Superior temporal gyrus (tissue), 1 donor: ENCODE results near the gene TTLL11.

Experiments
- DNase-seq: peaks from one replicate; pipeline ENCODE4 v3.0.0-alpha.2; 2016; ENCODE audit errors: extremely low spot score

Gene TTLL11

GRCh38 chr9:122050167-122050566 is 42.9 kb downstream of the TTLL11 start:
- DNase-seq, result no peak

- DNase-seq, result no peak
Observed at GRCh38 chr9:122042056-122042455, 51.1 kb downstream of the TTLL11 start.

GRCh38 chr9:122040561-122041242 is 52.4 kb downstream of the TTLL11 start:
- DNase-seq, result no peak

GRCh38 chr9:122039234-122039633 is 53.9 kb downstream of the TTLL11 start:
- DNase-seq, result peak; percentile 69

- DNase-seq, result no peak
Observed at GRCh38 chr9:122036988-122037387, 56.1 kb downstream of the TTLL11 start.

GRCh38 chr9:122036408-122036807 is 56.7 kb downstream of the TTLL11 start:
- no peak for DNase-seq

- no peak for DNase-seq
Observed at GRCh38 chr9:122033775-122034373, 59.2 kb downstream of the TTLL11 start.

- no peak for DNase-seq
Observed at GRCh38 chr9:122032346-122032745, 60.8 kb downstream of the TTLL11 start.

GRCh38 chr9:122031776-122032175 is 61.3 kb downstream of the TTLL11 start:
- DNase-seq, result no peak

GRCh38 chr9:122031157-122031556 is 62.0 kb downstream of the TTLL11 start:
- DNase-seq, result no peak

- DNase-seq, result no peak
Observed at GRCh38 chr9:122030357-122030756, 62.8 kb downstream of the TTLL11 start.

- no peak for DNase-seq
Observed at GRCh38 chr9:122029898-122030297, 63.2 kb downstream of the TTLL11 start.

- DNase-seq, result no peak
Observed at GRCh38 chr9:122028089-122028488, 65.0 kb downstream of the TTLL11 start.

GRCh38 chr9:122020398-122020797 is 72.7 kb downstream of the TTLL11 start:
- DNase-seq, result no peak

- peak; percentile 76 for DNase-seq
Observed at GRCh38 chr9:122016744-122017143, 76.4 kb downstream of the TTLL11 start.

GRCh38 chr9:122016309-122016708 is 76.8 kb downstream of the TTLL11 start:
- no peak for DNase-seq

GRCh38 chr9:122015170-122015821 is 77.8 kb downstream of the TTLL11 start:
- DNase-seq, result no peak

- no peak for DNase-seq
Observed at GRCh38 chr9:122011818-122012498, 81.2 kb downstream of the TTLL11 start.

GRCh38 chr9:122008559-122008958 is 84.5 kb downstream of the TTLL11 start:
- DNase-seq, result no peak

GRCh38 chr9:122007837-122008236 is 85.3 kb downstream of the TTLL11 start:
- DNase-seq, result no peak

GRCh38 chr9:122005597-122005996 is 87.5 kb downstream of the TTLL11 start:
- DNase-seq, result peak; percentile 47

GRCh38 chr9:122004589-122004988 is 88.5 kb downstream of the TTLL11 start:
- no peak for DNase-seq
